Neural crest cell (in vitro differentiated cells): ENCODE measurements around the gene PDLIM1. TPM values are rescaled to one million over a fixed set of nuclear protein-coding genes. Genes with fewer than 3 reads are reported as not detected.
A peak's percentile ranks its signal among the peaks of the same experiment; 100 is the strongest.

Experiments
- DNase-seq: peaks from one replicate; pipeline ENCODE4 v3.0.0; 2021; ENCODE audit warnings: low read depth, mixed read lengths, low spot score
- H3K27ac Mint-ChIP-seq: one replicate; pipeline ENCODE4 v1.8.0; 2021; ENCODE audit warnings: mild to moderate bottlenecking, mixed read lengths; ENCODE audit not compliant: unreplicated experiment
- H3K27me3 Mint-ChIP-seq: 2 replicates; pipeline ENCODE4 v1.8.0; 2021; ENCODE audit warnings: low read depth, mild to moderate bottlenecking, mixed read lengths
- H3K36me3 Mint-ChIP-seq: 2 replicates; pipeline ENCODE4 v1.8.0; 2021; ENCODE audit warnings: low read depth, mild to moderate bottlenecking, mixed read lengths
- H3K4me1 Mint-ChIP-seq: 2 replicates; pipeline ENCODE4 v1.8.0; 2021; ENCODE audit warnings: mixed read lengths
- H3K4me3 Mint-ChIP-seq: one replicate; pipeline ENCODE4 v1.8.0; 2021; ENCODE audit warnings: mild to moderate bottlenecking, mixed read lengths
- H3K9me3 Mint-ChIP-seq: 2 replicates; pipeline ENCODE4 v1.8.0; 2021; ENCODE audit warnings: mixed read lengths
- CTCF ChIP-seq: fragments of 200-600 bp; sonication (generic); conservative IDR thresholded peaks from 2 replicates; pipeline ENCODE4 v1.5.0; 2021; ENCODE audit warnings: antibody characterized with exemption, mild to moderate bottlenecking
- total RNA-seq: library from RNA; stranded (reverse); gene quantifications from 2 replicates; pipeline ENCODE4 v1.2.1, GENCODE V29; 2021

The PDLIM1 gene
- total RNA-seq, 1 donor from 2014 or later = 20.9 TPM

GRCh38 chr10:95293631-95294030 lies 2.8 kb upstream of the PDLIM1 start:
- H3K4me1 Mint-ChIP-seq = peaks cover 10% of the 10 kb centered on the region
- H3K4me3 Mint-ChIP-seq = no peak overlapping the region
- peaks cover 44% of the 10 kb centered on the region for H3K27me3 Mint-ChIP-seq
- DNase-seq = no peak
- no peak overlapping the region for H3K27ac Mint-ChIP-seq
- no peaks in the 10 kb centered on the region for H3K36me3 Mint-ChIP-seq
- no peak for TF ChIP-seq CTCF
- H3K9me3 Mint-ChIP-seq = no peaks in the 10 kb centered on the region

- H3K4me3 Mint-ChIP-seq = peak overlapping the region; percentile 90
- H3K9me3 Mint-ChIP-seq = no peaks in the 10 kb centered on the region
- TF ChIP-seq CTCF = no peak
- DNase-seq = no peak
- peaks cover 59% of the 10 kb centered on the region for H3K27me3 Mint-ChIP-seq
- H3K4me1 Mint-ChIP-seq = peaks cover 10% of the 10 kb centered on the region
- no peaks in the 10 kb centered on the region for H3K36me3 Mint-ChIP-seq
- H3K27ac Mint-ChIP-seq = no peak overlapping the region
These were observed 699 bp upstream of the PDLIM1 start for GRCh38 chr10:95291365-95292039.

GRCh38 chr10:95289921-95290421 lies 832 bp downstream of the PDLIM1 start:
- peak overlapping the region; percentile 91 for H3K4me3 Mint-ChIP-seq
- H3K27ac Mint-ChIP-seq = peak overlapping the region; percentile 65
- H3K9me3 Mint-ChIP-seq = no peaks in the 10 kb centered on the region
- peaks cover 10% of the 10 kb centered on the region for H3K4me1 Mint-ChIP-seq
- H3K36me3 Mint-ChIP-seq = no peaks in the 10 kb centered on the region
- H3K27me3 Mint-ChIP-seq = peaks cover 56% of the 10 kb centered on the region
- DNase-seq = no peak
- peak; percentile 0 for TF ChIP-seq CTCF

GRCh38 chr10:95289003-95289920 lies 1.5 kb downstream of the PDLIM1 start:
- peak; percentile 21 for TF ChIP-seq CTCF
- no peaks in the 10 kb centered on the region for H3K36me3 Mint-ChIP-seq
- peak overlapping the region; percentile 91 for H3K4me3 Mint-ChIP-seq
- H3K4me1 Mint-ChIP-seq = peaks cover 10% of the 10 kb centered on the region
- peaks cover 51% of the 10 kb centered on the region for H3K27me3 Mint-ChIP-seq
- no peak for DNase-seq
- H3K27ac Mint-ChIP-seq = no peak overlapping the region
- no peaks in the 10 kb centered on the region for H3K9me3 Mint-ChIP-seq

- Mint-ChIP-seq H3K4me3 (peak overlapping the region; percentile 63), H3K9me3 (no peaks in the 10 kb centered on the region), H3K27ac (no peak overlapping the region), H3K27me3 (peaks cover 49% of the 10 kb centered on the region), H3K36me3 (no peaks in the 10 kb centered on the region), H3K4me1 (peaks cover 10% of the 10 kb centered on the region)
- no peak for TF ChIP-seq CTCF
- DNase-seq = no peak
These were observed 2.5 kb downstream of the PDLIM1 start for GRCh38 chr10:95288303-95288702.
